Measurements from ENCODE around the gene ATP12A.

The ATP12A gene

DNA sequence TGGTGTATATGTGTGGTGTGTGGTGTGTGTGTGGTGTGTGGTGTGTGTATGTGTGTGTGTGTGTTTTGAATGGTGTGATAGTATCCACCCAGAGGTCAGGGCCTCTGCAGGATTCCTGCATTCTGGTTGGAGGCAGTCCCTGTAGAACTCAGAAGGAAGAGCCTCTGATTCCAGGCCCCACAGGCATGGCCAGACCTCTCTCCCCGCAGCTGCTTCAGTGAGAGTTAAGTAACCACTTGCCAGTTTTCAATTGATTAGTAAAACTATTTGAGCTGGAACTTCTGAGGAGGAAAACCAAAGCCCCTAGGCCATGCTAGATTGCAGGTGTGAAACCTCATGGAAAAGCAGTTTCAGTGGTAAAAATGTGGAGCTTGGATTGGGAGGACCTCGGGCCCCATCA lies 2.1 kb downstream of the ATP12A start:
- no peak for DNase-seq (ENCODE audit: low spot score)
- TF ChIP-seq, protein P1, sequence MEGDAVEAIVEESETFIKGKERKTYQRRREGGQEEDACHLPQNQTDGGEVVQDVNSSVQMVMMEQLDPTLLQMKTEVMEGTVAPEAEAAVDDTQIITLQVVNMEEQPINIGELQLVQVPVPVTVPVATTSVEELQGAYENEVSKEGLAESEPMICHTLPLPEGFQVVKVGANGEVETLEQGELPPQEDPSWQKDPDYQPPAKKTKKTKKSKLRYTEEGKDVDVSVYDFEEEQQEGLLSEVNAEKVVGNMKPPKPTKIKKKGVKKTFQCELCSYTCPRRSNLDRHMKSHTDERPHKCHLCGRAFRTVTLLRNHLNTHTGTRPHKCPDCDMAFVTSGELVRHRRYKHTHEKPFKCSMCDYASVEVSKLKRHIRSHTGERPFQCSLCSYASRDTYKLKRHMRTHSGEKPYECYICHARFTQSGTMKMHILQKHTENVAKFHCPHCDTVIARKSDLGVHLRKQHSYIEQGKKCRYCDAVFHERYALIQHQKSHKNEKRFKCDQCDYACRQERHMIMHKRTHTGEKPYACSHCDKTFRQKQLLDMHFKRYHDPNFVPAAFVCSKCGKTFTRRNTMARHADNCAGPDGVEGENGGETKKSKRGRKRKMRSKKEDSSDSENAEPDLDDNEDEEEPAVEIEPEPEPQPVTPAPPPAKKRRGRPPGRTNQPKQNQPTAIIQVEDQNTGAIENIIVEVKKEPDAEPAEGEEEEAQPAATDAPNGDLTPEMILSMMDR (IDR thresholded peaks at IDR 0.05; ENCODE audit: extremely low read depth, missing control alignments): no peak

DNA sequence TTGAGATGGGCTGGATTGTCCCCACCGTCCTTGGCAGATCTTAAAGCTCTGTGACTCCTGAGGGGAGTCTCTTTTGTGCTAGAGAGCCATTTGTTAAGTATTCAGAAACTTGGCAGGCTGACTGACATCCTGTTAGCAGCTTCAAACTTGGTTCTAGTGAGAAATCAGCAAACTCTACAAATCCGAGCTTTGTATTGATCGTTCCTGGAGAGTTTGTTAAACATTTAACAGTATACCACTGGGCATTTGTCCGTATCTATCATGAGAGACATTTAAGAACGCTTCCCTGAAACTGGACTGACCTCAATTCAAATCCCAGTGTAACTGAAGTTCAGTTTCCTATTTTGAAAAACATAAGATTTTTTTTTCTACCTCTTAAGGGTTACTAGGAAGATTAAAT lies 3.1 kb downstream of the ATP12A start:
- TF ChIP-seq, protein P1 (IDR thresholded peaks at IDR 0.05; ENCODE audit: extremely low read depth, missing control alignments): no peak
- DNase-seq (ENCODE audit: low spot score): no peak

DNA sequence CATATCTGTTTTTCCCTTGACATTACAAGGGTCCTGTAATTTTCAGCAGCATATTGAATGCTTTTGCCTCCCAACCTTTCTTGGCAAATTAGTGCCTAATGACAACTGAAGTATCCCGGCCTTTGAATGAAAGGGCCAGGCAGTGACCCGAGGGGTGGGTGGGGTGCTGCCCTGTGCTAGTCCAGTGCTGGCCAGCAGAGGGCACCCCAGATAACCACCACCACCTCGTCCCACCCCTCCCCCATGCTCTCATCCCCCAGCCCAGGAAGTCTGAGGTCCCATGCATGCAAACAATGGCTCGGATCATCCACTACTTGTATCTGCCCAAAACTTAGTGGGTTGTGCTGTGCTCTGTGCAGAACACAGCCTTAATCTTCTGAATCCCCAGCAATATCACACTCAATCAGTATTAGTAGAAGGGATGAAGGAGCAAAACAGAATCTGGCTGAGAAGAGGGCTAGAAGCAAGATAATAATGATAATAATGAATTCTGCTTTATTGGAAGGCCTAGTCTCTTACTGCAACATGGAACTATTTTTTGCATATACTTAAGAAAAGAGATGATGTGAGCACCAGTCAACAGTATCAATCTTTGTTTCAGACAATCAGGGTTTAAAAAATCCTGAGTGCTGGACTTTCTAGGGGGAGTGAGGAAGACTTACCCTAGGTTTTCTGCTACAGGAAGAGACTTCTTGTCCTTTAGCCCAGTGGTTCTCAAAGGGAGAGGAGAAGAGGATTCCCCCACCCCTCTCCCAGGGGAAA lies 3.8 kb downstream of the ATP12A start:
- TF ChIP-seq, protein P1 (IDR thresholded peaks at IDR 0.05; ENCODE audit: extremely low read depth, missing control alignments): peak; percentile 52
- DNase-seq (ENCODE audit: low spot score): peak; percentile 86

DNA sequence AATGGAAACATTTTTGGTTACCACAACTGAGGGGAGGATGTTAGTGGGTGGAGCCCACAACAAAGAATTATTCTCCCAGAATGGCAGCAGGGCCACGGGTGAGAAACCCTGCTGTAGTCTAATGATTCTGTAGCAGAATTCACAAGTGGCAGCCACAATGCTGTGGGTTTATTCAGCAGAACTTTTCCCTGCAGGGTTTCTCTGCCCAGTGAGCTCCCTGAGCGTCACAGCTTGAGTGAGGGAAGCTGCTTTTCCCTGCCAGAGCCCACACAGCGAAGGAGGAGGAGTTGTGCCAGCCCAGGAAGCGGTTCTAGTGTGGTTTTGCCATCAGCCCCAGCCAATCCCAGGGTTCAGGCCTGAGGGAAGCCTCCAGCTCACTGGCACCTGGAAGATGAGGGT lies 4.4 kb downstream of the ATP12A start:
- TF ChIP-seq, protein P1 (IDR thresholded peaks at IDR 0.05; ENCODE audit: extremely low read depth, missing control alignments): no peak
- no peak for DNase-seq (ENCODE audit: low spot score)

DNA sequence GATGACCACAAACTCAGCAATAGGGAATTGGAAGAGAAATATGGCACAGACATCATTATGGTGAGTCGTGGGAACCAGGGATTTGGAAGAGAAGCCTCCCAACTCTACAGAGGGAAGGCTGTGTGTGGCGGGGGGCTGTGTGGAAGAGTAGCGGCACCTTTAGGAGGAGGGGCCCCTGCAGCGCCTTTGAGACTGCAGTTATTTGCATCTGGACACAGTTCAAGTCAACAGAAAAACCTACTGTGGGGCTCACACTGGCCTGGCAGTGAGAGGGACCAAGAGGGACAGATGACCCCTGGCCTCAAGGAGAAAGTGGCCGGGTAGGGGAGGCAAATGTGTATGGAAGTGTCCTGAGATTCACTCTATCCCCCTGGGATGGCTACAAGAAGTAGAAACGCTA lies 5.1 kb downstream of the ATP12A start:
- TF ChIP-seq, protein P1 (IDR thresholded peaks at IDR 0.05; ENCODE audit: extremely low read depth, missing control alignments): no peak

DNA sequence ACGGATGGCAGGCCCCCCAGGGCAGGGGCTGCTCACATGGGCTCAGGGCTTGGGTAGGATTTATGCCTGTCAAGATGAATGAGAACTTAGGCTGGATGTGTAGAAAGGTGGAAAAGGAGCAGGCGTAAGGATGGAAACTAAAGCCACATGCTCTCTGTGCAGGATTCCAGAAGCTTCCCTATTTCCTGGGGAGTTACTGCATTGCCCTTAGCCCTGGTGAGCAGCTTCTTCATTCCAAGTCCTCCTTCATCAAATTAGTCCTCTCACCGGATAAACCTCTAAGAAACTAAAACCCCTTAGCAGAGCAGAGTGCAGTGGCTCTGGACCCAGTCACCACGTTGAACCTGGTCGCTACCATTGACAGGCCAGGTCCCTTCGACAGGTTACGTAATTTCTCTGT lies 7.4 kb downstream of the ATP12A start:
- no peak for DNase-seq (ENCODE audit: low spot score)
- TF ChIP-seq, protein P1 (IDR thresholded peaks at IDR 0.05; ENCODE audit: extremely low read depth, missing control alignments): no peak

More for the DNA sequence above, 5.1 kb downstream of the ATP12A start:
- DNase-seq (ENCODE audit: low spot score): no peak

DNA sequence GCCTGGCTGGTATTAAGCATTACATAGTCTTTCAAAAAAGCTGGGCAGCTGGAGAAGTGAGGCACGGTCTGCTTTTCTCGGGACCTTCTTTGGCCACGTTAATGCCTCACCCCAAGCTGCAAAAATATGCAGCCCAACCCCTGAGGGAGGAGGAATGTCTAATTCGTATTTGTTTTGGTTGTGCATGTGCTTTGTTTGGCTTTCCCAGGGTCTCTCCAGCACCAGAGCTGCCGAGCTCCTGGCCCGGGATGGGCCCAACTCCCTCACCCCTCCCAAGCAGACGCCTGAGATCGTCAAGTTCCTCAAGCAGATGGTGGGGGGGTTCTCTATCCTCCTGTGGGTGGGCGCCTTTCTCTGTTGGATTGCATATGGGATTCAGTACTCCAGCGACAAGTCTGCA lies 7.9 kb downstream of the ATP12A start:
- no peak for DNase-seq (ENCODE audit: low spot score)
- TF ChIP-seq, protein P1 (IDR thresholded peaks at IDR 0.05; ENCODE audit: extremely low read depth, missing control alignments): no peak

Data from GM20000 (cell line).